Thoracic aorta (tissue), 2 donors: ENCODE data around the gene MED23. TPM values are rescaled to one million over a fixed set of nuclear protein-coding genes. Genes with fewer than 3 reads are reported as not detected.

Experiments used
- ATAC-seq: fragments of 150-250 bp; one replicate; pipeline ENCODE4 v1.8.0; 2017; ENCODE audit warnings: low read depth; ENCODE audit not compliant: insufficient number of reproducible peaks, low FRiP score
- DNase-seq: peaks from one replicate; pipeline ENCODE4 v3.0.0-alpha.2; 2020; ENCODE audit warnings: low spot score
- H3K27ac ChIP-seq, 2 donors: fragments of 200-600 bp; sonication (generic); 1 replicate in 1 of 2; 2 replicates in 1 of 2; pipeline ENCODE4 v1.5.1; 2016; ENCODE audit warnings: mild to moderate bottlenecking in 2 of 2, moderate library complexity in 2 of 2
- H3K27me3 ChIP-seq: fragments of 200-600 bp; sonication (generic); replicated peaks from 2 replicates; pipeline ENCODE4 v1.6.0; 2016; ENCODE audit warnings: mild to moderate bottlenecking; ENCODE audit not compliant: insufficient read depth
- H3K36me3 ChIP-seq: fragments of 200-600 bp; sonication (generic); one replicate; pipeline ENCODE4 v1.5.1; 2016
- H3K4me1 ChIP-seq, 2 donors: fragments of 200-600 bp; sonication (generic); 1 replicate in 1 of 2; 2 replicates in 1 of 2; pipeline versions ENCODE4 v1.5.1 to v1.6.0; 2016; ENCODE audit warnings: low read depth in 2 of 2, mild to moderate bottlenecking in 1 of 2; ENCODE audit not compliant: control insufficient read depth in 1 of 2
- H3K4me3 ChIP-seq: fragments of 200-600 bp; sonication (generic); 2 replicates; pipeline ENCODE4 v1.5.1; 2016; ENCODE audit warnings: mild to moderate bottlenecking
- H3K9me3 ChIP-seq: fragments of 200-600 bp; sonication (generic); 2 replicates; pipeline ENCODE4 v1.5.1; 2016
- total RNA-seq, 2 donors: library from RNA; depleted of rRNA; stranded (reverse); fragments of >200 nt; gene quantifications; one replicate each; pipeline versions ENCODE4 v1.1.0 to v1.2.3, GENCODE V29; 2016
- TF ChIP-seq, protein P1 (sequence below): fragments of 200-600 bp; sonication (generic); IDR thresholded peaks from one replicate; pipeline ENCODE4 v1.5.1; 2019; ENCODE audit warnings: antibody characterized with exemption

The MED23 gene
- total RNA-seq, 2 donors from 2014 or later = 24.0 to 62.4 TPM

DNA sequence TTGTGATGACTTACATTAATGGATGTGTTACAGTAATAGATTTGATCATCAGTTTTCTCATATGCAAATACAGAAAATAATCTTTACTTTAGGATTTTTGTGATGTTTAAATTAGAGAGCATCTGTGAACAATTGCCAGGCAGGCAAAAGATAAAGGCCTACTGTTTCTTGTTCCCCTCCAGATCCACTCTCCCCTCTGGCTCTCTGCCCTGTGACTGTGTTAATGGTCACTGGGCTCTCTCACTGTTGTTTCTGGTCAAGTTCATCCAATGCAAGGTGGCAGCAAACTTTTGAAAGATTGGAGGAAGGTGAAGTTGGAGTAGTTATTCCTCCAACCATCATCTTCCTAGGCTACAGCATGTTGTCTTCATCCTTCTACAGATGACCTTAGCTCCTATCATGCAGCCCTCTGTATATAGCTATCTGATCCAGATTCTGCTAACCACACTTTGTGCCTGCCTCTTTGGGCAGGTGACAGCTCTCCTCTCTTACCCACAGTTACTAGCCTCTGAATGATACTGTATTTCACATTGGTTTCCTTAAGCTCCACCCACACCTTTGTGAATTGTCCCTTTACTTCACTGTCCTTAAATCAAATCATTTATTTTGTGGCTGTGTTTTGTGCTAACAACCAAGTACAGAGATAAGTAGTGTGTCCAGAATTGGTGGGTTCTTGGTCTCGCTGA lies 103.9 kb downstream of the MED23 start:
- Histone ChIP-seq H3K4me1 (no peaks in the 10 kb centered on the region), H3K9me3 (no peaks in the 10 kb centered on the region), H3K27me3 (no peaks in the 10 kb centered on the region), H3K36me3 (no peaks in the 10 kb centered on the region), H3K4me3 (no peak overlapping the region), H3K27ac (no peak overlapping the region)
- TF ChIP-seq, protein P1, sequence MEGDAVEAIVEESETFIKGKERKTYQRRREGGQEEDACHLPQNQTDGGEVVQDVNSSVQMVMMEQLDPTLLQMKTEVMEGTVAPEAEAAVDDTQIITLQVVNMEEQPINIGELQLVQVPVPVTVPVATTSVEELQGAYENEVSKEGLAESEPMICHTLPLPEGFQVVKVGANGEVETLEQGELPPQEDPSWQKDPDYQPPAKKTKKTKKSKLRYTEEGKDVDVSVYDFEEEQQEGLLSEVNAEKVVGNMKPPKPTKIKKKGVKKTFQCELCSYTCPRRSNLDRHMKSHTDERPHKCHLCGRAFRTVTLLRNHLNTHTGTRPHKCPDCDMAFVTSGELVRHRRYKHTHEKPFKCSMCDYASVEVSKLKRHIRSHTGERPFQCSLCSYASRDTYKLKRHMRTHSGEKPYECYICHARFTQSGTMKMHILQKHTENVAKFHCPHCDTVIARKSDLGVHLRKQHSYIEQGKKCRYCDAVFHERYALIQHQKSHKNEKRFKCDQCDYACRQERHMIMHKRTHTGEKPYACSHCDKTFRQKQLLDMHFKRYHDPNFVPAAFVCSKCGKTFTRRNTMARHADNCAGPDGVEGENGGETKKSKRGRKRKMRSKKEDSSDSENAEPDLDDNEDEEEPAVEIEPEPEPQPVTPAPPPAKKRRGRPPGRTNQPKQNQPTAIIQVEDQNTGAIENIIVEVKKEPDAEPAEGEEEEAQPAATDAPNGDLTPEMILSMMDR = no peak
- DNase-seq (no peak), ATAC-seq (no peak)

Other genes starting within 250 kb of the MED23 start
- gene ARG1, start 55.0 kb downstream of the MED23 start, total RNA-seq = 1 to 10 TPM in 1 of 2 donors, not detected in 1; 1.1 TPM
- gene ENPP3, start 9.1 kb upstream of the MED23 start, total RNA-seq = under 1 TPM; 0.49 to 0.54 TPM
- not detected for gene OR2A4, start 73.2 kb upstream of the MED23 start, total RNA-seq
- not detected for gene CTAGE9, start 82.8 kb upstream of the MED23 start, total RNA-seq
- 10 to 100 TPM; 27.8 to 40.5 TPM for gene ENPP1, start 179.8 kb upstream of the MED23 start, total RNA-seq